Caco-2 (cell line): Measurements from ENCODE around the gene HPS5. TPM values are rescaled to one million over a fixed set of nuclear protein-coding genes. Genes with fewer than 3 reads are reported as not detected.

ENCODE experiments used
- BruUV-seq: library from RNA; stranded (reverse); fragments of 400-500 nt; replicated peaks from 2 replicates; lab custom pipeline; 2021; lab: Mats Ljungman, UMichigan
- CTCF ChIA-PET: fragments of 300-600 bp; sonication (Branson Sonifier 250); formaldehyde crosslinking; loops from one replicate; lab custom pipeline; 2022; ENCODE audit warnings: antibody characterized with exemption; lab: Charles Lee
- POLR2A ChIA-PET: fragments of 300-600 bp; sonication (Branson Sonifier 250); formaldehyde crosslinking; loops from one replicate; lab custom pipeline; 2022; ENCODE audit warnings: antibody characterized with exemption; lab: Charles Lee
- DNase-seq, 2 experiments: peaks; one replicate each; pipeline versions ENCODE4 v3.0.0 to v3.0.0-alpha.2; 2020 to 2022
- H3K27me3 ChIP-seq: replicated peaks from 2 replicates; pipeline ENCODE4 v1.6.0; 2011; ENCODE audit warnings: low read length; ENCODE audit not compliant: control insufficient read depth, insufficient read depth
- H3K36me3 ChIP-seq: 2 replicates; pipeline ENCODE4 v1.5.1; 2011; ENCODE audit warnings: low read length; ENCODE audit not compliant: control insufficient read depth, insufficient read depth
- H3K4me1 ChIP-seq: fragments of 250-450 bp; sonication (Bioruptor Pico); 2 replicates; pipeline ENCODE4 v1.5.1; 2020; ENCODE audit warnings: mild to moderate bottlenecking
- H3K4me3 ChIP-seq: 2 replicates; pipeline ENCODE4 v1.5.1; 2011; ENCODE audit warnings: low read depth, mild to moderate bottlenecking, control low read depth, low read length
- H3K9me3 ChIP-seq: fragments of 250-450 bp; sonication (Bioruptor Pico); 2 replicates; pipeline ENCODE4 v1.5.1; 2020; ENCODE audit warnings: mild to moderate bottlenecking, moderate library complexity
- H3K27ac Mint-ChIP-seq: one replicate; pipeline ENCODE4 v1.8.0; 2022; ENCODE audit warnings: mixed read lengths; ENCODE audit not compliant: unreplicated experiment
- H3K27me3 Mint-ChIP-seq: one replicate; pipeline ENCODE4 v1.8.0; 2022; ENCODE audit warnings: mixed read lengths; ENCODE audit not compliant: insufficient read depth, unreplicated experiment
- H3K36me3 Mint-ChIP-seq: one replicate; pipeline ENCODE4 v1.8.0; 2022; ENCODE audit warnings: mild to moderate bottlenecking, mixed read lengths; ENCODE audit not compliant: insufficient read depth, unreplicated experiment
- H3K4me1 Mint-ChIP-seq: one replicate; pipeline ENCODE4 v1.8.0; 2022; ENCODE audit warnings: low read depth, mixed read lengths; ENCODE audit not compliant: unreplicated experiment
- H3K4me3 Mint-ChIP-seq: one replicate; pipeline ENCODE4 v1.8.0; 2022; ENCODE audit warnings: mild to moderate bottlenecking, moderate library complexity, mixed read lengths; ENCODE audit not compliant: unreplicated experiment
- H3K9me3 Mint-ChIP-seq: one replicate; pipeline ENCODE4 v1.8.0; 2022; ENCODE audit warnings: mixed read lengths; ENCODE audit not compliant: unreplicated experiment
- intact Hi-C: fragments of 100-400 bp; cut with micrococcal nuclease; formaldehyde crosslinking; loops from one replicate; pipeline ENCODE4 v1.10.0; 2022; ENCODE audit not compliant: unreplicated experiment
- total RNA-seq: library from RNA; stranded (reverse); gene quantifications from 2 replicates; pipeline ENCODE4 v1.2.3, GENCODE V29; 2022
- TF ChIP-seq, protein P1 (sequence below), 2 experiments: fragments of 200-600 bp in 1 of 2; IDR thresholded peaks; 1 replicate in 1 of 2; 2 replicates in 1 of 2; pipeline versions ENCODE4 v1.5.1 to v1.8.0; 2011 to 2022; ENCODE audit warnings: antibody characterized with exemption in 1 of 2, control low read depth in 1 of 2, inconsistent platforms in 1 of 2, low read depth in 1 of 2, low read length in 1 of 2, mild to moderate bottlenecking in 1 of 2, moderate library complexity in 1 of 2; ENCODE audit not compliant: insufficient read depth in 1 of 2, severe bottlenecking in 1 of 2, unreplicated experiment in 1 of 2

The HPS5 gene
- total RNA-seq, 1 experiment from 2014 or later = 17.5 TPM

DNA sequence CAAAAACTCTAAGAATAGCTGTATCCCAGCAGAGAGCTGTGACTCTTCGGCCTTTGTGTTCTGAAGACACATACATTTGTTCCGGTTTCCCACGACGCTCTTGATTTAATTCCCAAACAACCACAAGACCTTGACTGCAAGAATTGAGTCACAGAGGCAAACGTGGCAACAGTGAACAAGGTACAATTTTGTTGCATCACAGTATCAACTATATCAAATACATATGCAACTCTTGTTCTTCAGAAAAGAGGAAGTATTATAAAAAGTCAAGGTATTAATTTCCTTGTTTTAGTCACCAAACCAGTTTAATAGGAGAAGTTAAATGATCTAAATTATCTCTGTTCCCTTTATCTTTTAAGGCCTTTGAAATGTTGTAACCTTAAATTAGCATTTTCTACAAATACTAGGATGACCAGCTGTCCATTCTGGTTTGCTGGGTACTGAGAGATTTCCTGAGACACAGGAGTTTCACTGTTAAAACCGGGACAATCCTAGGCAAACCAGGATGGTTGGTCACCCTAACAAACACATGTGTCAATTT is 11.1 kb downstream of the HPS5 start:
- no peak for DNase-seq
- no peak overlapping the region for H3K4me3 Mint-ChIP-seq
- Histone ChIP-seq H3K4me1 (peaks cover 29% of the 10 kb centered on the region), H3K36me3 (peaks cover 1% of the 10 kb centered on the region; the same call in 1 of the 2 replicates), H3K9me3 (no peaks in the 10 kb centered on the region), H3K27me3 (no peaks in the 10 kb centered on the region), H3K4me3 (no peak overlapping the region)
- no TSS peak for BruUV-seq
- ChIA-PET POLR2A (interaction anchor here (0.5 kb wide), 1 partner anchor 45 kb away, joined by 3 read pairs; no protein-coding TSS in a partner anchor), CTCF (no interaction called here)
- H3K27ac Mint-ChIP-seq = no peak overlapping the region
- H3K27me3 Mint-ChIP-seq = no peaks in the 10 kb centered on the region
- H3K9me3 Mint-ChIP-seq = no peaks in the 10 kb centered on the region
- H3K4me1 Mint-ChIP-seq = peaks cover 17% of the 10 kb centered on the region
- TF ChIP-seq, protein P1, sequence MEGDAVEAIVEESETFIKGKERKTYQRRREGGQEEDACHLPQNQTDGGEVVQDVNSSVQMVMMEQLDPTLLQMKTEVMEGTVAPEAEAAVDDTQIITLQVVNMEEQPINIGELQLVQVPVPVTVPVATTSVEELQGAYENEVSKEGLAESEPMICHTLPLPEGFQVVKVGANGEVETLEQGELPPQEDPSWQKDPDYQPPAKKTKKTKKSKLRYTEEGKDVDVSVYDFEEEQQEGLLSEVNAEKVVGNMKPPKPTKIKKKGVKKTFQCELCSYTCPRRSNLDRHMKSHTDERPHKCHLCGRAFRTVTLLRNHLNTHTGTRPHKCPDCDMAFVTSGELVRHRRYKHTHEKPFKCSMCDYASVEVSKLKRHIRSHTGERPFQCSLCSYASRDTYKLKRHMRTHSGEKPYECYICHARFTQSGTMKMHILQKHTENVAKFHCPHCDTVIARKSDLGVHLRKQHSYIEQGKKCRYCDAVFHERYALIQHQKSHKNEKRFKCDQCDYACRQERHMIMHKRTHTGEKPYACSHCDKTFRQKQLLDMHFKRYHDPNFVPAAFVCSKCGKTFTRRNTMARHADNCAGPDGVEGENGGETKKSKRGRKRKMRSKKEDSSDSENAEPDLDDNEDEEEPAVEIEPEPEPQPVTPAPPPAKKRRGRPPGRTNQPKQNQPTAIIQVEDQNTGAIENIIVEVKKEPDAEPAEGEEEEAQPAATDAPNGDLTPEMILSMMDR (IDR thresholded peaks at IDR 0.05; ENCODE audit: insufficient read depth in 1 of 2, low read depth in 1 of 2, low read length in 1 of 2, severe bottlenecking in 1 of 2, unreplicated experiment in 1 of 2) = no peak
- peaks cover 41% of the 10 kb centered on the region for H3K36me3 Mint-ChIP-seq
- intact Hi-C loops = loop anchor here (1.0 kb wide), 1 partner anchor 42 kb away; no protein-coding TSS in a partner anchor

DNA sequence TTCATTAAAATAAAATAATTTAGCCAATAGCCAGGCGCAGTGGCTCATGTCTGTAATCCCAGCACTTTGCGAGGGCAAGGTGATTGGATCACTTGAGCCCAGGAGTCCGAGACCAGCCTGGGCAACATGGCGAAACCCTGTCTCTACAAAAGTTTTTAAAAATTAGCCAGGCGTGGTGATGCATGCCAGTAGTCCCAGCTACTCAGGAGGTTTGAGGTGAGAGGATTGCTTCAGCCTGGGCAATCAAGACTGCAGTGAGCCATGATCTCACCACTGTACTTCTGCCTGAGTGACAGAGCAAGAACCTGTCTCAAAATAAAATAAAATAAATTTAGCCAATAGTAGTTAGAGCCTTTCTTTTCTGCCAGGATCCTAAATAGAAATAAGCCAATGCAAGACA is 12.2 kb downstream of the HPS5 start:
- Mint-ChIP-seq H3K9me3 (no peaks in the 10 kb centered on the region), H3K4me3 (no peak overlapping the region), H3K4me1 (peaks cover 10% of the 10 kb centered on the region), H3K27ac (no peak overlapping the region), H3K36me3 (peaks cover 46% of the 10 kb centered on the region), H3K27me3 (no peaks in the 10 kb centered on the region)
- no peaks in the 10 kb centered on the region for H3K27me3 ChIP-seq
- ChIA-PET CTCF (no interaction called here), POLR2A (no interaction called here)
- intact Hi-C loops = no loop called here
- no TSS peak for BruUV-seq
- no peaks in the 10 kb centered on the region for H3K9me3 ChIP-seq
- TF ChIP-seq, protein P1 (IDR thresholded peaks at IDR 0.05; ENCODE audit: insufficient read depth in 1 of 2, low read depth in 1 of 2, low read length in 1 of 2, severe bottlenecking in 1 of 2, unreplicated experiment in 1 of 2) = no peak
- H3K4me1 ChIP-seq = peaks cover 32% of the 10 kb centered on the region
- no peak overlapping the region for H3K4me3 ChIP-seq
- peaks cover 1% of the 10 kb centered on the region; the same call in 1 of the 2 replicates for H3K36me3 ChIP-seq
- DNase-seq = no peak

DNA sequence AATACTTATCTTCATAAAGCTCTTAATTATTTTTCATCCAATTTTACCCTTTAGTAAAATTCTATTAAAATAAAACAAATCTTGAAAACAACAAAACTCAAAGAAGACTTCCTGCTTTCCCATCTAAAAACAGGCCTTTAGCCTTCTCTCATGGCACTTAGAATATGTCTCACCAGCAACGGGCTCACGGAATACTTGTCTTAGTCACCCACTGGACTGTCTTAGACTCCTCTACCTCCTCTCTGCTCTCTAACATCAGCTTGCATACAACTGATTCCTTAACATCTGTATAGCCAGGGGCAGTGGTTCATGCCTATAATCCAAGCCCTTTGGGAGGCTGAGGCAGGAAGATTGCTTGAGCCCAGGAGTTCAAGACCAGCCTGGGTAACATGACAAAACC is 13.7 kb downstream of the HPS5 start:
- Mint-ChIP-seq H3K27me3 (no peaks in the 10 kb centered on the region), H3K4me3 (no peak overlapping the region), H3K4me1 (peaks cover 10% of the 10 kb centered on the region), H3K36me3 (peaks cover 48% of the 10 kb centered on the region), H3K27ac (no peak overlapping the region), H3K9me3 (no peaks in the 10 kb centered on the region)
- intact Hi-C loops = no loop called here
- ChIA-PET POLR2A (no interaction called here), CTCF (no interaction called here)
- Histone ChIP-seq H3K9me3 (no peaks in the 10 kb centered on the region), H3K4me3 (no peak overlapping the region), H3K27me3 (no peaks in the 10 kb centered on the region), H3K36me3 (peaks cover 1% of the 10 kb centered on the region; the same call in 1 of the 2 replicates), H3K4me1 (peaks cover 29% of the 10 kb centered on the region)
- TF ChIP-seq, protein P1 (IDR thresholded peaks at IDR 0.05; ENCODE audit: insufficient read depth in 1 of 2, low read depth in 1 of 2, low read length in 1 of 2, severe bottlenecking in 1 of 2, unreplicated experiment in 1 of 2) = no peak
- no peak for DNase-seq
- BruUV-seq = no TSS peak
